H9 (cell line): ENCODE data around the gene MVD. TPM values are rescaled to one million over a fixed set of nuclear protein-coding genes. Genes with fewer than 3 reads are reported as not detected.

Source experiments
- DNase-seq: peaks from one replicate; pipeline ENCODE4 v3.0.0-alpha.2; 2017
- H2AFZ ChIP-seq: one replicate; pipeline ENCODE4 v1.6.1; 2013; ENCODE audit warnings: mild to moderate bottlenecking, low read length, control low read depth, moderate library complexity
- H2AK5ac ChIP-seq: 2 replicates; pipeline ENCODE4 v1.6.1; 2013; ENCODE audit warnings: low read length, control low read depth, mixed read lengths; ENCODE audit not compliant: insufficient read length
- H2BK120ac ChIP-seq: one replicate; pipeline ENCODE4 v1.6.1; 2013; ENCODE audit warnings: low read depth, mild to moderate bottlenecking, low read length, control low read depth, inconsistent platforms; ENCODE audit not compliant: poor library complexity, severe bottlenecking
- H2BK12ac ChIP-seq: 2 replicates; pipeline ENCODE4 v1.6.1; 2013; ENCODE audit warnings: low read length, control low read depth, mixed read lengths, low read depth; ENCODE audit not compliant: insufficient read length
- H2BK15ac ChIP-seq: 2 replicates; pipeline ENCODE4 v1.6.1; 2013; ENCODE audit warnings: low read depth, low read length, control low read depth
- H2BK20ac ChIP-seq: one replicate; pipeline ENCODE4 v1.6.1; 2013; ENCODE audit warnings: low read depth, mild to moderate bottlenecking, low read length, control low read depth, inconsistent platforms; ENCODE audit not compliant: poor library complexity, severe bottlenecking
- H2BK5ac ChIP-seq: 2 replicates; pipeline ENCODE4 v1.6.1; 2013; ENCODE audit warnings: low read length, control low read depth, mixed read lengths; ENCODE audit not compliant: insufficient read length
- H3K14ac ChIP-seq: 2 replicates; pipeline ENCODE4 v1.6.1; 2013; ENCODE audit warnings: low read length, control low read depth; ENCODE audit not compliant: insufficient read depth
- H3K18ac ChIP-seq: 2 replicates; pipeline ENCODE4 v1.6.1; 2013; ENCODE audit warnings: low read depth, mild to moderate bottlenecking, mixed read lengths, low read length, control low read depth; ENCODE audit not compliant: insufficient read length
- H3K23ac ChIP-seq: 2 replicates; pipeline ENCODE4 v1.6.1; 2013; ENCODE audit warnings: low read length, control low read depth, mixed read lengths, low read depth; ENCODE audit not compliant: insufficient read length
- H3K23me2 ChIP-seq: 2 replicates; pipeline ENCODE4 v1.6.1; 2013; ENCODE audit warnings: low read depth, mild to moderate bottlenecking, mixed read lengths, low read length, control low read depth; ENCODE audit not compliant: insufficient read length, poor library complexity, severe bottlenecking
- H3K27ac ChIP-seq: 2 replicates; pipeline ENCODE4 v1.5.1; 2013; ENCODE audit warnings: low read length, control low read depth, mixed read lengths, low read depth; ENCODE audit not compliant: insufficient read length
- H3K27me3 ChIP-seq: 2 replicates; pipeline ENCODE4 v1.6.1; 2013; ENCODE audit warnings: low read length, control low read depth, inconsistent platforms; ENCODE audit not compliant: insufficient read depth
- H3K4ac ChIP-seq: 2 replicates; pipeline ENCODE4 v1.6.1; 2013; ENCODE audit warnings: low read depth, mild to moderate bottlenecking, control low read depth, inconsistent platforms, low read length, moderate library complexity
- H3K4me1 ChIP-seq: 2 replicates; pipeline ENCODE4 v1.6.1; 2013; ENCODE audit warnings: low read length, control low read depth, inconsistent platforms; ENCODE audit not compliant: insufficient read depth
- H3K4me2 ChIP-seq: 2 replicates; pipeline ENCODE4 v1.6.1; 2013; ENCODE audit warnings: low read length, control low read depth, mixed read lengths; ENCODE audit not compliant: insufficient read length, insufficient read depth
- H3K56ac ChIP-seq: 2 replicates; pipeline ENCODE4 v1.6.1; 2013; ENCODE audit warnings: low read depth, mild to moderate bottlenecking, mixed read lengths, low read length, control low read depth; ENCODE audit not compliant: insufficient read length
- H3K79me1 ChIP-seq: 2 replicates; pipeline ENCODE4 v1.6.1; 2013; ENCODE audit warnings: low read depth, mild to moderate bottlenecking, moderate library complexity, low read length, control low read depth, inconsistent platforms; ENCODE audit not compliant: insufficient read depth, poor library complexity, severe bottlenecking
- H3K79me2 ChIP-seq: 2 replicates; pipeline ENCODE4 v1.6.1; 2013; ENCODE audit warnings: low read length, control low read depth, inconsistent platforms; ENCODE audit not compliant: insufficient read depth
- H3K9ac ChIP-seq: 2 replicates; pipeline ENCODE4 v1.6.1; 2013; ENCODE audit warnings: low read length, control low read depth, mixed read lengths; ENCODE audit not compliant: insufficient read length; ENCODE audit errors: extremely low read depth
- H3K9me3 ChIP-seq: one replicate; pipeline ENCODE4 v1.6.1; 2013; ENCODE audit warnings: low read depth, low read length, inconsistent platforms; ENCODE audit not compliant: control insufficient read depth
- H3T11ph ChIP-seq: one replicate; pipeline ENCODE4 v1.6.1; 2013; ENCODE audit warnings: mild to moderate bottlenecking, low read length, control low read depth, inconsistent platforms
- H4K20me1 ChIP-seq: one replicate; pipeline ENCODE4 v1.6.1; 2013; ENCODE audit not compliant: control insufficient read depth, insufficient read length, insufficient read depth
- H4K5ac ChIP-seq: 2 replicates; pipeline ENCODE4 v1.6.1; 2013; ENCODE audit warnings: low read depth, mild to moderate bottlenecking, mixed read lengths, low read length, control low read depth; ENCODE audit not compliant: insufficient read length
- H4K8ac ChIP-seq: replicated peaks from 2 replicates; pipeline ENCODE4 v1.6.1; 2013; ENCODE audit warnings: low read length, control low read depth, mixed read lengths, low read depth; ENCODE audit not compliant: insufficient read length
- H4K91ac ChIP-seq: 2 replicates; pipeline ENCODE4 v1.6.1; 2013; ENCODE audit warnings: low read depth, mild to moderate bottlenecking, moderate library complexity, mixed read lengths, low read length, control low read depth; ENCODE audit not compliant: insufficient read length
- H3K27ac Mint-ChIP-seq, 3 experiments: 2 replicates in 2 of 3; 3 replicates in 1 of 3; pipeline ENCODE4 v1.8.0; 2020 to 2021; ENCODE audit warnings: mixed read lengths in 3 of 3, mild to moderate bottlenecking in 1 of 3, moderate library complexity in 1 of 3
- H3K27me3 Mint-ChIP-seq: 2 replicates; pipeline ENCODE4 v1.8.0; 2021; ENCODE audit warnings: low read depth, mild to moderate bottlenecking, moderate library complexity, mixed read lengths
- H3K36me3 Mint-ChIP-seq, 3 experiments: 2 replicates in 2 of 3; 3 replicates in 1 of 3; pipeline ENCODE4 v1.8.0; 2020 to 2021; ENCODE audit warnings: low read depth in 3 of 3, mixed read lengths in 3 of 3; ENCODE audit not compliant: insufficient read depth in 1 of 3
- H3K4me1 Mint-ChIP-seq, 2 experiments: 2 replicates each; pipeline ENCODE4 v1.8.0; 2020; ENCODE audit warnings: mixed read lengths in 2 of 2
- H3K4me3 Mint-ChIP-seq, 2 experiments: 2 replicates in 1 of 2; 3 replicates in 1 of 2; pipeline ENCODE4 v1.8.0; 2020 to 2021; ENCODE audit warnings: mild to moderate bottlenecking in 2 of 2, mixed read lengths in 2 of 2, moderate library complexity in 1 of 2
- H3K9me3 Mint-ChIP-seq, 2 experiments: 2 replicates in 1 of 2; 3 replicates in 1 of 2; pipeline ENCODE4 v1.8.0; 2020; ENCODE audit warnings: mild to moderate bottlenecking in 2 of 2, mixed read lengths in 2 of 2, moderate library complexity in 1 of 2
- WGBS: extraction: QIAGEN DNeasy Blood & Tissue Kit; methylation state at CpG from one replicate; pipeline ENCODE4 v1.1.7; 2013; ENCODE audit warnings: missing lambda C conversion rate, low lambda C conversion rate, mixed read lengths; ENCODE audit not compliant: insufficient read length; ENCODE audit errors: extremely low coverage; 5-methylcytosine and 5-hydroxymethylcytosine counted together
- total RNA-seq: library from RNA; stranded (reverse); gene quantifications from 2 replicates; pipeline ENCODE4 v1.2.1, GENCODE V29; 2021
- TF ChIP-seq, protein P1 (sequence below): fragments of 200-600 bp; sonication (generic); conservative IDR thresholded peaks from 3 replicates; pipeline ENCODE4 v1.8.0; 2021; ENCODE audit warnings: antibody characterized with exemption, mild to moderate bottlenecking

The MVD gene
- total RNA-seq, 1 experiment from 2014 or later: 53.2 TPM

DNA sequence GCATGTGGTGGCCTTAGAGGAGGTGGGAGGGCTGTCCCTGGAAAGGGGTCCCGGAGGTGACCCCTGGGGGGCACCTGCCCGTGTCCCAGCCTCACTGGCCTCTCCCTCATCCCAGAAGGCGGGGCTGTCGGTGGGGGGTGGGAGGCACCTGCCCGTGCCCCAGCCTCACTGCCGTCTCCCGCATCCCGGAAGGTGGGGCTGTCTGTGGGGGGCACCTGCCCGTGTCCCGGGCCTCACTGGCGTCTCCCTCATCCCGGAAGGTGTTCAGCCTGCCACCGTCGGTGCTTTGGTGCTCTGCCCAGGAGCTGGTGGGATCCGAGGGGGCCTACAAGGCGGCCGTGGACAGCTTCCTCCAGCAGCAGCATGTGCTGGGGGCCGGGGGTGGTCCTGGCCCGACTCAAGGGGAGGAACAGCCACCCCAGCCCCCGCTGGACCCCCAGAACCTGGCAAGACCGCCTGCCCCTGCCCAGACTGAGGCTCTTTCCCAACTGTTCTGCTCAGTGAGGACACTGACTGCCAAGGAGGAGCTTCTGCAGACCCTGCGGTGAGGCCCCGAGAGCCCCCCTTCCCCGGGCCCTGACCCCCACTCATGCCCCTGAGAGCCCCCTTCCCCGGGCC lies 49.6 kb upstream of the MVD start:
- Histone ChIP-seq H3K79me2 (no peaks in the 10 kb centered on the region), H2BK12ac (no peak overlapping the region), H3K9ac (no peak overlapping the region), H2AFZ (no peak overlapping the region), H2BK120ac (no peak overlapping the region), H4K5ac (no peak overlapping the region), H4K20me1 (no peaks in the 10 kb centered on the region), H4K91ac (no peak overlapping the region), H3K27ac (no peak overlapping the region), H3K56ac (no peak overlapping the region), H3K23me2 (no peaks in the 10 kb centered on the region), H3K4me1 (no peaks in the 10 kb centered on the region), H2AK5ac (no peak overlapping the region), H3K79me1 (no peaks in the 10 kb centered on the region), H3K27me3 (no peaks in the 10 kb centered on the region), H4K8ac (no peak overlapping the region), H3K4me2 (no peak overlapping the region), H3K4ac (no peak overlapping the region), H3K18ac (no peak overlapping the region), H3K23ac (no peak overlapping the region), H2BK15ac (no peak overlapping the region), H3K9me3 (no peaks in the 10 kb centered on the region), H2BK5ac (no peak overlapping the region), H3T11ph (no peak overlapping the region), H2BK20ac (no peak overlapping the region), H3K14ac (no peak overlapping the region; the same call in 1 of the 2 replicates)
- Mint-ChIP-seq H3K4me1 (peaks cover 2 to 8% of the 10 kb centered on the region in 2 experiments), H3K27ac (0 out of 7 replicates have a peak overlapping the region, but pooled peaks of 2 of the 3 experiments have one; percentile 61 to 62), H3K27me3 (no peaks in the 10 kb centered on the region), H3K36me3 (peaks cover 4 to 15% (median 15%) of the 10 kb centered on the region in 3 experiments; a peak in 5 of 7 replicates), H3K9me3 (no peaks in the 10 kb centered on the region; a peak in 1 of 5 replicates), H3K4me3 (no peak overlapping the region)
- TF ChIP-seq, protein P1, sequence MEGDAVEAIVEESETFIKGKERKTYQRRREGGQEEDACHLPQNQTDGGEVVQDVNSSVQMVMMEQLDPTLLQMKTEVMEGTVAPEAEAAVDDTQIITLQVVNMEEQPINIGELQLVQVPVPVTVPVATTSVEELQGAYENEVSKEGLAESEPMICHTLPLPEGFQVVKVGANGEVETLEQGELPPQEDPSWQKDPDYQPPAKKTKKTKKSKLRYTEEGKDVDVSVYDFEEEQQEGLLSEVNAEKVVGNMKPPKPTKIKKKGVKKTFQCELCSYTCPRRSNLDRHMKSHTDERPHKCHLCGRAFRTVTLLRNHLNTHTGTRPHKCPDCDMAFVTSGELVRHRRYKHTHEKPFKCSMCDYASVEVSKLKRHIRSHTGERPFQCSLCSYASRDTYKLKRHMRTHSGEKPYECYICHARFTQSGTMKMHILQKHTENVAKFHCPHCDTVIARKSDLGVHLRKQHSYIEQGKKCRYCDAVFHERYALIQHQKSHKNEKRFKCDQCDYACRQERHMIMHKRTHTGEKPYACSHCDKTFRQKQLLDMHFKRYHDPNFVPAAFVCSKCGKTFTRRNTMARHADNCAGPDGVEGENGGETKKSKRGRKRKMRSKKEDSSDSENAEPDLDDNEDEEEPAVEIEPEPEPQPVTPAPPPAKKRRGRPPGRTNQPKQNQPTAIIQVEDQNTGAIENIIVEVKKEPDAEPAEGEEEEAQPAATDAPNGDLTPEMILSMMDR: no peak
- DNase-seq: no peak
- WGBS: no CpG with 5 or more reads among the region's 25 CpGs
